ENCODE measurements around the gene FOXP1. TPM values are rescaled to one million over a fixed set of nuclear protein-coding genes. Genes with fewer than 3 reads are reported as not detected.

FOXP1 gene
- total RNA-seq, 2 experiments from 2014 or later, result 493 to 508 TPM

DNA sequence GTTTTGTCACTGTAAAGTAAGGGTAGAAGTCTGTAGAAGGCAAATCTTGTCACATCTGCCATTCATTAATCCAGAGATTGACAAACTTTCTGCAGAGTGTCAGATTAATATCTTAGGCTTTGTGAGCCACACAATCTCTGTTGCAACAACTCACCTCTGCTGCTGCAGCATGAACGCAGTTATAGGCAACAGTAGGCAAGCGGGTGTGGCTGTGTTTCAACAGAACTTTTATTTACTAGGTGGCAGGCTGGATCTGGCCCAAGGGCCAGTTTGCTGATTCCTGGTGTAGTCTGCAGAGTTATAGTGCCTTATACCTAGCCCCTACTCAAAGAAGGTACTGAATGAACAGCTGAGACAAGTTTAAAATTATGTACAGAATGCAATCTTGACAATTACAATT, 396.7 kb downstream of the FOXP1 start:
- Histone ChIP-seq H3K9me3 (ENCODE audit: control insufficient read depth in 1 of 2, insufficient read depth in 1 of 2, low read length in 2 of 2) (no peaks in the 10 kb centered on the region), H3K27me3 (ENCODE audit: control insufficient read depth in 1 of 2, insufficient read depth in 2 of 2, low read length in 2 of 2) (no peaks in the 10 kb centered on the region), H3K4me1 (ENCODE audit: insufficient read depth, low read length) (no peaks in the 10 kb centered on the region), H3K4me3 (ENCODE audit: low read length) (no peak overlapping the region), H3K36me3 (ENCODE audit: insufficient read depth, low read length) (peaks cover 11% of the 10 kb centered on the region), H3K27ac (ENCODE audit: low read depth in 1 of 2, low read length in 2 of 2) (no peak overlapping the region)
- Mint-ChIP-seq H3K9me3 (no peaks in the 10 kb centered on the region), H3K27ac (peak overlapping the region; percentile 45), H3K4me1 (ENCODE audit: low read depth) (peaks cover 56% of the 10 kb centered on the region), H3K36me3 (ENCODE audit: low read depth) (peaks cover 74% of the 10 kb centered on the region), H3K27me3 (no peaks in the 10 kb centered on the region), H3K4me3 (no peak overlapping the region)
- no peak for DNase-seq
- no peak for TF ChIP-seq CTCF (IDR thresholded peaks at IDR 0.05)
- no peak for ATAC-seq (ENCODE audit: poor library complexity)
- intact Hi-C loops (cut with DNase I, micrococcal nuclease), result loop anchor here in 1 of 2 experiments (5.0 kb wide), 1 partner anchor 40 kb away; no protein-coding TSS in a partner anchor
- CTCF ChIA-PET, result no interaction called here
- POLR2A ChIA-PET, result no interaction called here

GRCh38 chr3:71185733-71186455, 397.6 kb downstream of the FOXP1 start:
- peaks cover 11% of the 10 kb centered on the region for H3K36me3 ChIP-seq (ENCODE audit: insufficient read depth, low read length)
- no peaks in the 10 kb centered on the region for H3K27me3 Mint-ChIP-seq
- no peak for TF ChIP-seq CTCF (IDR thresholded peaks at IDR 0.05)
- peak overlapping the region in 1 of 2 donors; percentile 16 for H3K27ac ChIP-seq (ENCODE audit: low read depth in 1 of 2, low read length in 2 of 2)
- H3K36me3 Mint-ChIP-seq (ENCODE audit: low read depth), result peaks cover 73% of the 10 kb centered on the region
- no peaks in the 10 kb centered on the region for H3K4me1 ChIP-seq (ENCODE audit: insufficient read depth, low read length)
- DNase-seq, result peak in 10 of 14 experiments; percentile 9 to 67 (median 32)
- H3K9me3 Mint-ChIP-seq, result no peaks in the 10 kb centered on the region
- H3K4me3 Mint-ChIP-seq, result no peak overlapping the region
- no peaks in the 10 kb centered on the region for H3K27me3 ChIP-seq (ENCODE audit: control insufficient read depth in 1 of 2, insufficient read depth in 2 of 2, low read length in 2 of 2)
- no peak overlapping the region for H3K4me3 ChIP-seq (ENCODE audit: low read length)
- peaks cover 47% of the 10 kb centered on the region for H3K4me1 Mint-ChIP-seq (ENCODE audit: low read depth)
- H3K9me3 ChIP-seq (ENCODE audit: control insufficient read depth in 1 of 2, insufficient read depth in 1 of 2, low read length in 2 of 2), result no peaks in the 10 kb centered on the region
- ChIA-PET CTCF (no interaction called here), POLR2A (no interaction called here)
- peak; percentile 83 for ATAC-seq (ENCODE audit: poor library complexity)
- H3K27ac Mint-ChIP-seq, result peak overlapping the region; percentile 75
- intact Hi-C loops (cut with DNase I, micrococcal nuclease), result loop anchor here in 1 of 2 experiments (5.0 kb wide), 1 partner anchor 41 kb away; no protein-coding TSS in a partner anchor

DNA sequence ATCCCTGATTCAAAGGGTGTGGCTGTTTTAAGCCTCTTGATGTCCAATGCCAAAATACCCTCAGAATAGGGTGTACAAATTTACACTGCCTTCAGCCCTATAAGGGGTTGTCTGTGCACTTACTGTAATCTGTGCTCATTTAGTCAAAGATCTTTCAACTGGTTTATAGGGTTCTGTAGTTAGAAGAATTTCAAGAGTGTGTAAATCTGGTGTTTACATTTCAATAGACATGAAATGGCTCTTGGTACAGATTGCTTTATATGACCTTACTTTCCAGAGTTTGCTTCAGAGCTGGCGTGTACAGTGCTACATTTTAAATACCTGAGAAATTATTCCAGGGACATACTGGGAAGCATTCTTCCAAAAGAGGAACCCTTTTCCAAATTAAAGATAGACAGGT, 399.3 kb downstream of the FOXP1 start:
- Mint-ChIP-seq H3K27ac (peak overlapping the region; percentile 75), H3K36me3 (ENCODE audit: low read depth) (peaks cover 76% of the 10 kb centered on the region), H3K9me3 (no peaks in the 10 kb centered on the region), H3K27me3 (no peaks in the 10 kb centered on the region), H3K4me3 (no peak overlapping the region), H3K4me1 (ENCODE audit: low read depth) (peaks cover 37% of the 10 kb centered on the region)
- no peaks in the 10 kb centered on the region for H3K27me3 ChIP-seq (ENCODE audit: control insufficient read depth in 1 of 2, insufficient read depth in 2 of 2, low read length in 2 of 2)
- no peak overlapping the region for H3K4me3 ChIP-seq (ENCODE audit: low read length)
- no peaks in the 10 kb centered on the region for H3K9me3 ChIP-seq (ENCODE audit: control insufficient read depth in 1 of 2, insufficient read depth in 1 of 2, low read length in 2 of 2)
- no peaks in the 10 kb centered on the region for H3K4me1 ChIP-seq (ENCODE audit: insufficient read depth, low read length)
- TF ChIP-seq CTCF (IDR thresholded peaks at IDR 0.05), result no peak
- no peak overlapping the region for H3K27ac ChIP-seq (ENCODE audit: low read depth in 1 of 2, low read length in 2 of 2)
- ChIA-PET POLR2A (no interaction called here), CTCF (no interaction called here)
- intact Hi-C loops (cut with DNase I, micrococcal nuclease), result no loop called here
- no peak for ATAC-seq (ENCODE audit: poor library complexity)
- DNase-seq, result no peak
- H3K36me3 ChIP-seq (ENCODE audit: insufficient read depth, low read length), result peaks cover 11% of the 10 kb centered on the region
